DMS153 (cell line): ENCODE results near the gene CCT5.
A peak's percentile ranks its signal among the peaks of the same experiment; 100 is the strongest.
"Not testable (repeated sequence)": the region's sequence is repeated elsewhere in the genome, so short reads cannot be mapped to it uniquely, and the experiment has no call there.

Source experiments
- DNase-seq: peaks from one replicate; lab custom pipeline; 2025; lab: John Stamatoyannopoulos, UW

The CCT5 gene

DNA sequence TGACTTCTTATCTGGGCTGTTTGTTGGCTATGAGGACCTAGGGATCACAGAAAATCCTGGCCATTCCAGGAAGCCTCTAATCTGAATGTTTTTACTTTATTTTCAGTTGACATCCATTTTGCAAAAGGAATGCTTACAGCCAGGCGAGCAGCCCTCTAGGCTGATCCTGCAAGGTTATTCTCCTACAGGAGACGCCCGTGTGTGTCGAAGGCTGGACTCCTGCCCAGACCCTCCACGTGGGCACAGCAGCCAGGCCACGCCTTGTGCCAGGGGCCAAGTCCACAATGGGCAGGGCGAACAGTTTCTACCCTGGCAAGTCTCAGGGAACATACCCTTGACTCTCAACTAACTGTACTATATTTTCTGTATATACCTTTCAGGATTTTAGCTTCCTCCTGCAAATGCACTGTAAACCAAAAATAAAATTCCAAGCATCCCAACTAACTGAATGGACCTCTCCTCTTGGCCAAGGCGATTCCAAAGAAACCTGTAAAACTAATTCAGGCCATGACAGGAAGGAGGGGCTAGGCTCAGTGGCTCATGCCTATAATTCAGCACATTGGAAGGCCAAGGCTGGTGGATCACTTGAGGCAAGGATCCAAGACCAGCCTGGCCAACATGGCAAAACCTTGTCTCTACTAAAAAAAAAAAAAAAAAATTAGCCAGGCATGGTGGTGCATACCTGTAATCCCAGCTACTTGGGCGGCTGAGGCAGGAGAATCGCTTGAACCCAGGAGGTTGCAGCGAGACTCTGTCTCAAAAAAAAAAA lies 51.9 kb downstream of the CCT5 start:
- DNase-seq, result peak; percentile 39

DNA sequence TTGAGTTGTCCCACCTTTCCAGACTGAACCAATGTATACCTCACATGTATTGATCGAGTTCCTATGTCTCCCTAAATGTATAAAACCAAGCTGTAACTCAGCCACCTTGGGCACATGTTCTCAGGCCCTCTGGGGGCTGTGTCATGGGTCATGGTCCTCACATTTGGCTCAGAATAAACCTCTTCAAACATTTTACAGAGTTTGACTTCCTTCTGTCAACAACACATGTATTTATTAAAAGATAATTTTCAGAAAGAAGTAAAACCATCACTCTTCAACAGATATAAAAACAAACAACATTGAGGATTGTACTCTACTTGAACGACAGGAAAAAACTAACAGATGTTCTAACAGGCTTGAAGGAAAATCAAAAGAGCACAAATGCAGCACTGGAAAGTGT lies 53.1 kb downstream of the CCT5 start:
- no peak for DNase-seq

DNA sequence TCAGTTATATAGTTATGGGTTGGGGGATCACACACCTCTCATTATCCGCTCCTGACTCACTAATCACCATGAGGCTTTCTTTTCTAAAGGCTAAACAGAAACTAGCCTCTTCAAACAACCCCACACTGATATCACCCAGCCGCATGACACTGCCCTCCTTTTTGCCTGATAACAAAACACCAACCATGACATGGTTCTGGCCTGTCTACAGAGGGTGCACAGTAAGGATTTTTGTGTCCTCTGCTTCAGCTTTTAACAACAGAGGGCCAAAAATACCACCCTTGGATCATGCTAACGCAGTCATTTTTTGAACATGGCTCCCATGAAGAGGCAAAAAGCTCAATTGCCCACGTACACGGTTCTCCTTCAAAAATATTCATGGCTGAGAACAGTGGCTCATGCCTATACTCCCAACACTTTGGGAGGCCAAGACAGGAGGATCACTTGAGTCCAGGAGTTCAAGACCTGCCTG lies 53.7 kb downstream of the CCT5 start:
- DNase-seq, result no peak

DNA sequence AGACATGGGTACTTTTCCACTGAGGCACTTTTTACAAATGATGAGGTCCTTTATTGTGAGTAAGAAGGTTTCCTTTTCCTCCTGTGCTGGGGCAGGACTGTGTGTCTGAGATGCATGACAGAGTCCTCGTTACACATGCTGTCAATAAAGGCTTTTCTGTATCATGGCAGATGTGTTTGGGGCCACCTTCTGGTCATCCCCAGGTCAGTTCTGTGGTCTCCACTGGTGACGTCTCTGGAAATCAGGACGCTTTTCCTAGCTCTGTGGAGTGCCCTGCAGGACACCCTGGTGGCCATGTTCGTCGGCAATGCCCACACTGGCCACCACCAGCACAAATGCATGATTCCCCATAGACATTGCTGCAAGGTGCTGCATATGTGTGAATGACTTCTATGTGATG lies 54.9 kb downstream of the CCT5 start:
- peak; percentile 26 for DNase-seq

DNA sequence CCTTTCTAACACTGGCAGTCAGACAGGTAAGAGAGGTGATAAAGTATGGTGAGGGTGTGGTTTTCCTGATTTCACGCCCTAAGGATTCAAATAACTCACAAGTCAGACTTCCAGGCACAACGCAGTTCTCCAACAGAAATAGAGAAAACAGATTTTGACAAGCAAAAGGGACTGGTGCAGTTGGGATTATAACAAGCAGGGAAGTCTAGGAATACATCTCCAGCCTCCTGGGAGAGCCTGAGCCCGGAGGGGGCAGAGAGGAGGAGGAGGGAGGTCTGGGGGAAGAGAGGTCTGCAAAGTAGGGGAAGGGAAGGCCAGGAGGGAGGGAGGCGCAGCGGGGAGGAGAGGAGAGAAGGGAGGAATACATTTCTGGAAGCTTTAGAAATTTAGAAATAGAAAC lies 56.0 kb downstream of the CCT5 start:
- no peak for DNase-seq

DNA sequence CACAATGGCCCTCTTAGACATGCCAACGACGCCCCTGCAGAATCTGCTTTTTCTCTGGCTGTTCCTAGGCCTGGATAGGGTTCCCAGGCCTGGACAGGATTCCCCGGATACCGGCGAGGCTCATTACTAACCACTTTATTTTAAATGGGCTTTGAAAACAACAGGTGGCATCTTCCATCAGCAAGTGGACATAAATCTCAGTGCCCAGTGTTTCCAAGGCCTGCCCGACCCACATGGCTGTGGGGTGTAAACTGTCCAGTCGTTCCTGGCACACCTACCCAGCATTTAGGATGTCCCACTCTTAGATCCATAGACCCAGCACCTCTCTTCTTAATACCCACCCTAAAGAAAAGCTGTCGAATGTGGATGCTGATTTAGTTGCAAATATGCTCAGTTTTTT lies 56.7 kb downstream of the CCT5 start:
- DNase-seq, result no peak

DNA sequence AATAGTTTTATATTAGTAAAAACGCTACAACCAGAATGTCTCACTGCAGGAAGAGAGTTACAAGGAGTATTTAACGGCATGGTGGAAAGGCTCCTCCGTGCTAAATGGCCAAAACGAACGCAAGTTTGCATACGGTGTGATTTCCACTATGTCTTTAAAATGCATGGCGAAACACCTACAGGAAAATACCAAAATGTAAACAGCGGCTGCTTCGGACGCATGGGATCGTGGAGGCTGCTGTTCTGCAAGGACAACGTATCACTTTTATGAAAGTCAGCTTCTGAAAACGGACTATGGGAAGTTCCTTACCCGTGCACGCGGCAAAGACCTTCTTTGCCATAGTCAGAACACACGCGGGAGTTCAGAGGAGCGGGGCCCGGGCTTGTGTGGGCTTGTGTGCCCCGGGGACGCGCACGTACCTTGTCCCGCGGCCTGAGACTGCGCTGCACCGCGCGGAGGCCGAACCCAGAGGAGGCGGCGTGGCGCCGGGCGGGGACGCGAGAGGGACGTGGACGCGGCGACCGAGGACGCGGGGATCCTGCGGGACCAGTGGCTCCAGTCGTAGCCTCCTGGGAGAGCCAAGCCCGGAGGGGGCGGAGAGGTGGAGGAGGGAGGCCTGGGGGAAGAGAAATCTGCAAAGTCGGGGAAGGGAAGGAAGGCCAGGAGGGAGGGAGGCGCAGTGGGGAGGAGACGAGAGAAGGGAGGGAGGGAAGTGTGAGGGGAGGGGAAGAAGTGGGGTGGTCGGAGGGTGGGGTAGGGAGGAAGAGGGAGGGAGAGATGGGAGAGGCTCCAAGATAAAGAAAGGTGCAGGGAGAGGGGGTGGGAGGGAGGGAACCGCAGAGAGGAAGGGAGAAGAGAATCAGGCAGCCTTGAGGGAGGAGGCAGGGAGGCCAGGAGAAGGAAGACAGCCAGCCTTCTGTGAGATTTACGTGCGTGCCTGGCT lies 57.4 kb downstream of the CCT5 start, which contains the start of gene CMBL:
TSS of gene CMBL (minus strand) at position 697 of the 943 bp plus-strand sequence. CDS start 17,140 bp downstream, outside the sequence.
- DNase-seq, result peak; percentile 70

DNA sequence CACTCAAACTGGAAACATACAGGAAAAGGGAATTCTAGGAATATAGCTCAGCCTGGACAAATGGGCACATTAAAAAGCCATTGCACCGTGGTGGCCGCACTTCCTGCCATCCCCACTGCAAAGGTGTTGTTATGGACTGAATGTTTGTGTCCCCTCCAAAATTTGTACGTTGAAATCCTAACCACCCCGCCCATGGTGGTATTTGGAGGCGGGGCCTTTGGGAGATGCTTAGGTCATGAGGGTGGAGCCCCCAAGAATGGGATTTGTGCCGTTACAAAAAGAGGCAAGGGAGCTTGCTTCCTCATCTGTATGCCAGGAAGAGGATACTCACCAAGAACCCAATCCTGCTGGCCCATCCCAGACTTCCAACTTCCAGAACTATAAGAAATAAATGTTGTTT lies 58.8 kb downstream of the CCT5 start:
- DNase-seq, result no peak

DNA sequence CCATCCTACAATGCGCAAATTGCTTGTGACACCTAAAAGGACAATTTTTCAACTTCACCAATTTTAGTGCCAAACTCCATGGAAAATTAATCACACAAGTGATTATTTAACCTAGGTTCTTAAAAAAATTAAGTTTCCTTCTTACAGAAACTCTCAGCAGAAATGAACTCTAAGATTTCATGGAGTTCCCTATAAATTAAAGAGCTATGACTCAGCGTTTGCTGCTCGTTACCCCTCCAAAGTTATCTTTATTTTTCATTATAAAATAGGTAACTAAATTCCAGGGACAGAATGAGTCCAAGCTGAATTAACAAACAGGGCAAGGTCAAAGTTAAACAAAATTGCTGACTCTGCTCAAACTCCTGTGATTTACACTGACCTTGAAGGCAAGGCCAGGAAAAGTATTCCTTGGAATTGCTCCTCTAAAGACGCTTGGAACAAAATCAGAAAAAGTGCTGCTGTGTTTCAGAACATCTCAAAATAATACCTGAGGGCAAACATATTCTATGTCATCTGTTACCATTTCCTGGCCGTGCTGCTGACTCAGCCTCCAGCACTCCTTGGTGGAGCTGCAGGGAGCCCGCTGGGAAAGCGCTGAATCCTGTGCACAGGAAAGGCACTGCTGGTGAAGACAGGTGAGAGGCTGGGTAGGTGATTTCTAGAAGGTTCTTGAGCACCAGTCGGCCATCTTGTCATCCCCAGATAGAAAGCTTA lies 60.1 kb downstream of the CCT5 start:
- peak; percentile 81 for DNase-seq

DNA sequence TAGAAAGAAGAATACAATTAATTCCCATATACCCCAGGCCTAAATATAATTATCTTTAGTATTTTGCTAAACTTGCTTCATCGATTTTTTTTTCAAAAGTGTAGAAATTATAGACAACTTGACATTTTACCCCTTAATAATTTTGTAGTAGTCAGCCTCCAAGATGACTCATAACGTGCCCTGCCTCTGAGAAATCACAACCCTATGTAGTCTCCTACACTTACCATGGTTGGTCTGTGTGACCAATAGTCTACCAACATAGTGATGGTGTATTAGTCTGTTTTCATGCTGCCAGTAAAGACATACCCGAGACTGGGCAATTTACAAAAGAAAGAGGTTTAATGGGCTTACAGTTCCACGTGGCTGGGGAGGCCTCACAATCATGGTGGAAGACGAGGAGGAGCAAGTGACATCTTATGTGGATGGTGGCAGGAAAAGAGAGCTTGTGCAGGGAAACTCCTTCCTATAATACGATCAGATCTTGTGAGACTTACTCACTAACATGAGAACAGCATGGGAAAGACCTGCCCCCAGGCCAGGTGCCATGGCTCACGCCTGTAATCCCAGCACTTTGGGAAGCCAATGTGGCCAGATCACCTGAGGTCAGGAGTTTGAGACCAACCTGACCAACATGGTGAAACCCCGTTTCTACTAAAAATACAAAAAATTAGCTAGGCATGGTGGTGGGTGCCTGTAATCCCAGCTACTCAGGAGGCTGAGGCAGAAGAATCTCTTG lies 60.9 kb downstream of the CCT5 start:
- DNase-seq, result not testable (repeated sequence)

DNA sequence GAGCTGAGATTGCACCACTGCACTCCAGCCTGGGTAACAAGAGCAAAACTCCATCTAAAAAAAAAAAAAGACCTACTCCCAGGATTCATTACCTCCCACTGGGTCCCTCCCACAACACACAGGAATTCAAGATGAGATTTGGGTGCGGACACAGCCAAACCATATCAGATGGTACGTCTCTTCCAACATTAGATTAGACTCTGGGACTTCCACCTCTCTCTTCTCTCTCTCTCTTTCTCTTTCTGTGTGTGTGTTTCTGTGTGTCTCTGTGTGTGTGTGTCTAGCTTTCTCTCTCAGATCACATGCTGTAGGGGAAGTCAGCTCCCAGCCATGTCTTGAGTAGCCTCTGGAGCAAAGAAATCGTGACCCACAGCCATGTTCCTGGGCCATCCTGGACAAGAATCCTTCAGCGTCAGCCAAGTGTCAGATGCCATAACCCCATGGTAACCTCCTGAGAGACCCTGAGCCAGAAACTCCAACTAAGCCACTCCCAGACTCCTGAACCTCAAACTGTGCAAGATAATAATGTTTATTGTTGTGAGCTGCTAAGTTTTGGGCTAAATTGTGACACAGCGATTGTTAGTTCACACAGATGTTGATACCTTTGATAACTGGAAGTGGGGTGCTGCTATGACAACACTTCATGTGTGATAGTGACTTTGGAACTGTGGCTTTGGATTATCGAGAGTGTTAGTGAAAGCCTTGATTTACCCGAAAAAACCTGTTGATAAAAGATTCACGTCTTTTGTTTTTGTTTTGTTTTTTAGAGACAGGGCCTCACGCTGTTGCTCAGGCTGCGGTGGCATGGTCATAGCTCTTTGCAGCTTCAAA lies 61.7 kb downstream of the CCT5 start:
- no peak for DNase-seq

DNA sequence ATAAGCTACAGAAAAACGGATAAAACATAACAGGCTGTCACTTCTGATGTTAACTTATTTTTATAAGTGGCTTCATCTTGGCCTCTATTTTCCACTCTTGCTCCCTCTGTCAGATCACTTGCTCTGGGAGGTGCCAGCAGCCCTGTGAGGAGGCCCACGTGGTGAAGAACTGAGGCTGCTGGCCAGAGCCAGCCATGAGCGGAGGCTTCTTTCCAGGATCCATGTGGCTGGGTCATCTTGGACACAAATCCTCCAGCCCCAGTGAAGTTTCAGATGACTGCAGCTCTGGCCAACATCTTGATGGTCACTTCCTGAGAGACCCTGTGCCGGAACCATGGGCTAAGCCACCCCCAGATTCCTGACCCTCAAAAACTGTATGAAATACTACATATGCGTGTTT lies 65.1 kb downstream of the CCT5 start:
- no peak for DNase-seq
